NCI-H128 (cell line): Measurements from ENCODE around the gene MYMX.
"Not testable (repeated sequence)": the region's sequence is repeated elsewhere in the genome, so short reads cannot be mapped to it uniquely, and the experiment has no call there.

Source experiments
- DNase-seq: peaks from one replicate; lab custom pipeline; 2025; ENCODE audit not compliant: unreplicated experiment; lab: John Stamatoyannopoulos, UW

Gene MYMX

DNA sequence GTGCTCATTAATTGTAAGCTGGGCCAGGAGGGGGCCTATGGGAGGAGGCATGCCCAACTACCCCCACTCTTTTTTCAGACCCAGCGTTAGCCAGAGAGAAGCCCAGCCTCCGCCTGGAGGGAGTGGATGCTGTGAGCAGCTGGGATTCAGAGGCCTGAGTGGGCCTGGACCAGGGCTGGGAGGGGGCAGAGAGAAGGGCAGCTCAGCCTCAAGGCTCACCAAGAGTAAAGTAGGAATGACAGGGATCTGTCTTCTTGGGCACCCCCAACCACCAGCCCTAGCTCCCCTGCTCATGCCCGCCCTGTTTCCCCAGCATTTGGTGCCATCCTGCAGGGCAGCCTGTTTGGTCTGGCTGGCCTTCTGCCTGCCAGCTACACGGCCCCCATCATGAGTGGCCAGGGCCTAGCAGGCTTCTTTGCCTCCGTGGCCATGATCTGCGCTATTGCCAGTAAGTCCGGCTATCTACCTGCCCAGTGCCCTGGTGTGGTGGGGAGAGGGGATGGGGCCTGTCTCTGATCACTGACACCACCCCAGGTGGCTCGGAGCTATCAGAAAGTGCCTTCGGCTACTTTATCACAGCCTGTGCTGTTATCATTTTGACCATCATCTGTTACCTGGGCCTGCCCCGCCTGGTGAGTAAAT lies 13.4 kb downstream of the MYMX start:
- DNase-seq: no peak

DNA sequence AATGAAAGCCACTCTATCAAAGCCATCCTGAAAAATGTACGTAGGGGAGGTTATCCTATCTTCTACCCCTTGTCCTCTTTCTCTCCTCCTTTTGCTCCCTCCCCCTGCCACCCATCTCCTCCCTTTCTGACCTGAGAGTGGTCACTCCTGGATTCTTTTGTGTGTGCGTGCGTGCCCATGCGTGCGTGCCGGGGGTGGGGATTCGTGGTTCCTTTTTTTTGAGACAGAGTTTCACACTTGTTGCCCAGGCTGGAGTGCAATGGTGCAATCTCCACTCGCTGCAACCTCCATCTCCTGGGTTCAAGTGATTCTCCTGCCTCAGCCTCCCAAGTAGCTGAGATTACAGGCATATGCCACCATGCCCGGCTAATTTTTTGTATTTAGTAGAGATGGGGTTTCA lies 14.7 kb downstream of the MYMX start:
- not testable (repeated sequence) for DNase-seq

DNA sequence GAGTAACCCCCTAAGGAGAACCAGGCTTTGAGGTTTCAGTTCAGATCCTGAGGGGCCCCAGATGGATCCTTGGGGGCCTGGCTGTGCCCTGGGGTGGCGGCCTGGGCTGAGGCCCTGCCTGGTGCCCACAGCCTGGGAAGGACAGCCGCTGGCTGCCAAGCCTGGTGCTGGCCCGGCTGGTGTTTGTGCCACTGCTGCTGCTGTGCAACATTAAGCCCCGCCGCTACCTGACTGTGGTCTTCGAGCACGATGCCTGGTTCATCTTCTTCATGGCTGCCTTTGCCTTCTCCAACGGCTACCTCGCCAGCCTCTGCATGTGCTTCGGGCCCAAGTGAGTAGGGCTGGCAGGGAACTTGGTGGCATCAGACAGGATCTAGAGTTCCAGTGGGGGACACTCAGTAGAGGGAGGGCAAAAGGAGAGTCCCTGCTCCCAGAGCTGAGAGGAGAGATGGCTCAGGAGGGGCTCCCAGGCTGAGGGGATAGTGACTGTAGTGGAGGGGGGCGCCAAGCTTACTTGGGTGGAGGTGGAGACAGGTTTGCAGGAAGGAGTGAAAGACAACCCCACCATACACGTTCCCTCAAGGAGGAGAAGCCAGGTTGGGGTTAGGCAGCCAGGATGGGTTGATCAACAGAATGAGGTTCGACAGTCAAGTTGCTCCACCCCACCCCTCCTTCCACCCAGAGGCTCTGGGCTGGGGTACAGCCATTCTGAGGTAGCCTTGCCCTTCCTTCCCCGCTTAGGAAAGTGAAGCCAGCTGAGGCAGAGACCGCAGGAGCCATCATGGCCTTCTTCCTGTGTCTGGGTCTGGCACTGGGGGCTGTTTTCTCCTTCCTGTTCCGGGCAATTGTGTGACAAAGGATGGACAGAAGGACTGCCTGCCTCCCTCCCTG lies 16.2 kb downstream of the MYMX start:
- DNase-seq: no peak

DNA sequence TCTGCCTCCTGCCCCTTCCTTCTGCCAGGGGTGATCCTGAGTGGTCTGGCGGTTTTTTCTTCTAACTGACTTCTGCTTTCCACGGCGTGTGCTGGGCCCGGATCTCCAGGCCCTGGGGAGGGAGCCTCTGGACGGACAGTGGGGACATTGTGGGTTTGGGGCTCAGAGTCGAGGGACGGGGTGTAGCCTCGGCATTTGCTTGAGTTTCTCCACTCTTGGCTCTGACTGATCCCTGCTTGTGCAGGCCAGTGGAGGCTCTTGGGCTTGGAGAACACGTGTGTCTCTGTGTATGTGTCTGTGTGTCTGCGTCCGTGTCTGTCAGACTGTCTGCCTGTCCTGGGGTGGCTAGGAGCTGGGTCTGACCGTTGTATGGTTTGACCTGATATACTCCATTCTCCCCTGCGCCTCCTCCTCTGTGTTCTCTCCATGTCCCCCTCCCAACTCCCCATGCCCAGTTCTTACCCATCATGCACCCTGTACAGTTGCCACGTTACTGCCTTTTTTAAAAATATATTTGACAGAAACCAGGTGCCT lies 16.9 kb downstream of the MYMX start:
- no peak for DNase-seq

DNA sequence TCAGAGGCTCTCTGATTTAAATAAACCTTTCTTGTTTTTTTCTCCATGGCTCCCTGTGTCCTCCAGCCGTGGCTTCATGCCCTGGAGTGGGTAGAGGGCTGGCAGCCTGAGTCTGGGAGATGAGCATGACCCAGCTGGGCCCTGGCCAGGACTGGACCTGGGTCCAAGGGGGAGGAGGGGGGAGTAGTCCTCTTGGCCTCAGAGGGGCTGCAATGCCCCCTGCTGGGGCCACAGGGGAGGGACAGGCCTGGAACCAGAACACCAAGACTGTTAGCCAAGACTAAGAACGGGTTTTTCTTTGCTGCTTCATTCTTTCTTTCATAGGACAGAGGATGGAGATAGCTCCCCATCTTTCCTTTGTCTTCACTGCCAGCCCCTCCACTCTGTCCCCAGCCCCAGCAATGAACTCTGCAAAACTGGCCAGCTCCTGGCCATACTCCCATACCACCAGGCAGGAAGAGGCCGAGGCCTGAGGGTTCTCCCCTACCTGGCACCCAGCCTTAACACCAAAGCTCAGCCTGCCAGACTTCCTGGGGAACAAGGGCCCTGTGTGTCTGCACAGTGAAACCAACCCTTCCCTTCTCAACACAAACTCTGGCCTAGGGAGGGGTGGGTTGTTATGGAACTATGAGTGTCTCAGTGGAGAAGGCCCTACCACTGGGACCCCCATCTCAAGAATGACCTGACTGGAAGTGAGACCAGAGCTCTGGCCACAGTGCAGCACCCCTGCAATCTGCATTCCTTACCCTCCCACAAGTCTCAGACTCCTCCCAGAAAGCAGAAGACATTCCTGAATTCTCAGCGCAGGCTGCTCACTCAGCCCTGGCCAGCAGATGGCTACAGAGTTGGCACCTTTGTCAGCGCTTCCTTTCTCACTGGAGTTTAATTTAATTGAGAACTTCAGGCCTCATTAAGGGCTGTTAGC lies 17.6 kb downstream of the MYMX start:
- no peak for DNase-seq

DNA sequence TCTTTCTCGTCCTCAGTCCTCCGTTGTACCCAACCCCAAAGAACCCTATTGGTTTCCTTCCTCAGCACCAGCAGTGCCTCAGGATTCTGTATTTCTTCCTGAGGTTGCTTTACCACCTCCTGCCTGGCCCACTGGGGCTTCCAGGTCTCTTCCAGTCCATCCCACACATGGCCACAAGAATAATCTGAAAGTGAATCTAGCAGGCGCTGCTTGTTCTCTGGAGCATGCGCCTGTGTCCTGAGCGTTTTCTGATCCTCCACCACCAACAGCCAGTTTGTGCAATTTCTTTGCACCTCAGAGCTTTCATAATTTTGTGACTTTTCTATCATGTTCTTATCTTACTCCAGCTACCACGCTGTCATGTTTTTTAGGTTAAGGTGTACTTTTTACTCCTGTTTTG lies 18.5 kb downstream of the MYMX start:
- no peak for DNase-seq

DNA sequence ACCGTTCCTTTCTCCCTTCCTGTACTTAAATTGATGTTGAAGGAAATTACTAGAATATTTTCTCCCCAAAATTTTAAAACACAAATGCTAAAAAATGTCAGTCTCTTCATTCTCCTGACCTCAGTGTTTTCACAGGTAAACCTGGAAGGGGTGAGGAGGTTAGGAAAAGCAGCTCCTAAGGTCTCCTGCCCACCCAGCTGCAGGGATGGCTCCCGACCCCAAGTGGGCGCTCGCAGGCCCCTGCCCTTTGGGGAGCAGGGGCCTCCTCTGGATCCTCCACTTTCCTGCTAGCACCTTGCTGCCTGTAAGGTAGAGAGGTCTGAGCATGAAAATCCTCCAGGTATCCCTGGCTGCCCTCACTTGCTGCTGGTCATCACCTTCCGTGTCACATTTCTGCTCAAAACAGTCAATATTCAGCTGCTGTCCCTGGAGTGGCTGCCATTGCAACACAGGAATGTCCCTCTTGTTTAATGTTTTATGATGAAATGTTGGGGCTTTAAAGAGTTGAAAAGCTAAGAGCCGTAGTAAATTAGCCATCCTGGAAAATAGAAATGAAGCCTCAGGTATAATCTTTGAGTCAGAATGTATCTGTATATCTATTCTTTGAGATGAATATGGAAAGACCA lies 19.3 kb downstream of the MYMX start:
- no peak for DNase-seq

DNA sequence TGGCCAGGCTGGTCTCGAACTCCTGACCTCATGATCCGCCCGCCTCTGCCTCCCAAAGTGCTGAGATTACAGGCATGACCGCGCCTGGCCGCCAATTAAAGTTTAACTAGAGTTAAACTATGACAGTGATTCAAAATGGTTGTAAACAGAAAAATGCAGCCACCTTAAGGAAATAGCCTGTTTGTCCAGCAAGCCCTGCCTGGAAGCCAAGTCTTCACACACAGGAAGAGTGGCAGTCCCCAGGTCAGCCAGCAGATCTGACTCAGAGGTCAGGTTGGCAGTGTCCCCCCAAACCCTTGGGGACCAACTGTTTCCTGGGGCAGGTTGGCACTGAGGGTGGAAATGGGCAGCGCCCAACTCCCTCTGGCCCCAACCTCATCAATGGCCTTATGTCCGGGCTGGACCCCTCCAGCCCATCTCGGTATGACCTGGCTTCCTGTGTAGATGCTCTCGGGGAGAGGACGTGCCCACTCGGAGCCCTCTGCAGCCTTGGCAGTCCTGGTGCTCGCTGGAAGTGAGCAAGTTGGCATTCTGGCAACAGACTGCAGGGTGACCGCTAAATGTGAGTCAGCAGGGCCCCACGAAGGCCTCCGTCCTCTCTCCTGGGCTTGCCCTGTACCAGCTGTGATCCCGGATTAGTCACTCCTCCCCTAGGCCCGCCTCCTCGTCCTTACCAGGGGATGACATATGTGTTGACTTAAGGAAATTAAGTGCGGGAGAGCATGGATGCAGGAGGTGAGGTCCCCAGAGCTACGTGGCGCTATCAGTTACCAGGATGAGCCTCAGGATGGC lies 20.5 kb downstream of the MYMX start:
- DNase-seq: peak; percentile 46

DNA sequence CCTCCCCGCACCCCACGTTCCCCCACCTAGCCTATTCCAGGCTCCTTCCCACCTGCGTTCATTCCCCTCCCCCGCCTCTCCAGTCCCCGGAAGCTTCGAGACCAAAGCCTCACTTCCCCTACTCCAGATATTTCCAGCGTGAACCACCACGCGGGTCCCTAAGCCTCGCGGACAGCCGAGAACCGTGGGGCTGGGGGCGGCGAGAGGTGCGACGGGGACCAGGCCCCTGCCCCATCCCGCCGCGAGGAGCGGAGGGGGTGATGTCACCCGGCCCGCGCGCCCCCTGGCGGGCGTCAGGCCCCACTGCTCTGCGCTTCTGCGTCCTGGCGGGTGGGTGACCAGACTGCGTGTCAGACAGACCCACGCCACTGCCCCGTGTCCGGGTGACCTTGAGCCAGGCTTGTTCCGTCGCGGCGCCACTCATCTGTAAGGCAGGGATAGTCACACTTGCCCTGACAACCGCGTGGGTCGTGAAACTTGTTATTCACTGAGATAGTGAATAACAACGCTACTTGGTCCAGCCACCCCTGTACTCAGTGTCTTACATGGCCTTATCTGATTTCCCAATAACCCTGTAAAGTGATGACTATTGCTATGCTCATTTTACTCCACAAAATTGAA lies 21.2 kb downstream of the MYMX start:
- peak; percentile 31 for DNase-seq

DNA sequence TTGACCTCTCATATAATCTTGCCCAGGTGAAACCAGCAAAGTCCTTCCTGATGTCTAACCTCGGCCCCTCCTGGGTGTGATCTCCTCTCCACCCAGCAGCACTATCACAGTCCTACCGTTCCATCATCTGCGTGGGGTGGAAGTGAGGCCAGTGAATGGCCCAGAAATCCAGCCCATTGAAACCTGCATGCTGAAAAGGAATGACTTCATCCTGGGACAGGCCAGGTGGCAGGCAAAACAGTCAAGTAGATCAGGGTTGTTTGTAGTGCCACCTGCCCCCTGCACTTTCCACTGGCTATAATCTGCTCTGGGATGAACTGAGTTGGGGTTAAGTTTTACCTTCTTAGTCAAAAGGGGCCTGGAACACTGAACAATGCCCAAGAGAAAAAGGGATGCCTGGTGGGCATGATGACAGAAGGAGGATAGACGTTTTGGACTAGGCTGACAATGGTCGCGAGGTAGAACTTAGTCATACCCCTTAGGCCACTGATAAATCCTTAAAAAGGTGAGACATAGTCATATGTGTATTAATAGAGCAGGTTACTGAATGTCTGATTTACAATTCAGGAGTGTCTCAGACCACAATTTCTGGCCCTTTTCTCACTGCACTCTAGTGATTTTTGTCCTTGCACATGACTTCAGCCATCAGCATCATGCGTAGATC lies 22.1 kb downstream of the MYMX start:
- no peak for DNase-seq

DNA sequence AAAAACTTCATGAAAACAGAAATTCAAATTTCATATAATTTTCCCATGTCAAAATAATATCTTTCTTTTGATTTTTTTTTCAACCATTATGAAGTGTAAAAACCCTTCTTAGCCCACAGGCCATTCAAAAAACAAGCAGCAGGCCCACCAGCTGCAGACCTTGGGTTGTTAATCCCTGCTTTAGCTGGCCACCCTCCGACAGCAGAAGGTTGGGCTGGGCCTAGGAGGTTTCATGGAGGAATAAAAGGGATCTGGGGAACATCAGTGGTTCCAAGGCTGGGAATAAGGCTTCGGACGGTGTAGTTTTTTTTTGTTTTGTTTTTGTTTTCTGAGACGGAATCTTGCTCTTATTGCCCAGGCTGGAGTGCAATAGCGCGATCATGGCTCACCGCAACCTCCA lies 26.6 kb downstream of the MYMX start:
- no peak for DNase-seq

DNA sequence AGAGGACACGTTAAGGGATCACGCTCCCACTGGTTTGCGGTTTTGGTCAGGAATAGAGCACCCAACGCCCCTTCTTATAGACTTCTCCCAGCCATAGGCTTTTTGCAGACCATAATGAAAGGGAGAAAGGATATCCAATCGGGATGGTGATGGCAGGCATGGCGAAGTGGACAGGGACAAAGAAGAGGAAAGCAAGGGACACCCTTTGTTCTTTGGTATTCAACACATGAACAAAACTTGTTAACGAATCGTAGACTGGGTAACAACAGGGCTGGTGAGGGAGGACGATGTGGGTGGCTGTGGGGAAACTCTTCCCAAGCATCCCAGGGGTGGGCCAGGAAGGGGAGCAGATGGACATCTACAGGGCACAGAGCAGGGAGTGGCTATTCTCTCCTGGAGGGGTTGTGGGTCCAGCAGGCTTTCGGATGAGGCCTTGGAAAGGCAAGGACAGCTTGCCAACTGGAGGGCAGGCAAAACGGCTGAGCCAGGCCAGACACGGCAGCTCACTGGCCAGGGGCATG lies 28.7 kb downstream of the MYMX start:
- DNase-seq: no peak

DNA sequence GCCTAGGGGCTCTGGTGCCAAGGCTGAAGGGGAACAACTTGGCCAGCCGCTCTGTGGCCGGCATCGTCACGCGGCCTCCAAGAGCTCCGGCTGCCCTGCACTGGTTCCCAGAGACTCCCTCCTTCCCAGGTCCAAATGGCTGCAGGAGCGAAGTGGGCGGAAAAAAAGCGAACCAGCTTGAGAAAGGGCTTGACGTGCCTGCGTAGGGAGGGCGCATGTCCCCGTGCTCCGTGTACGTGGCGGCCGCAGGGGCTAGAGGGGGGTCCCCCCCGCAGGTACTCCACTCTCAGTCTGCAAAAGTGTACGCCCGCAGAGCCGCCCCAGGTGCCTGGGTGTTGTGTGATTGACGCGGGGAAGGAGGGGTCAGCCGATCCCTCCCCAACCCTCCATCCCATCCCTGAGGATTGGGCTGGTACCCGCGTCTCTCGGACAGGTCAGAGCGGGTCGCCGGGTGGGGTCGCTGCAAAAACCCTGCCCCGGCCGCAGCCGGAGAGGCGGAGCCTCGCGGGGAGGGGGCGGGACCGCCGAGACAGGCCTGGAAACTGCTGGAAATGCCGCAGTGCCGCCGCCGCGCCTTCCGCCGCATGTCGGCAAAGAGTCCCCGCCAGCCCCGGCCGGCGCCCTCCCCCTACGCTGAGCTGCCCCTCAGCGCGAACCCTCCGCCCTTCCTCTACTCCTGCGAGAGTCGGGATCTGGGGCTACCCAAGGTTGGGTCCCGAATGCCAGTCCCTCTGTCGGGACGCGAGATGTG lies 29.4 kb downstream of the MYMX start:
- DNase-seq: peak; percentile 74

DNA sequence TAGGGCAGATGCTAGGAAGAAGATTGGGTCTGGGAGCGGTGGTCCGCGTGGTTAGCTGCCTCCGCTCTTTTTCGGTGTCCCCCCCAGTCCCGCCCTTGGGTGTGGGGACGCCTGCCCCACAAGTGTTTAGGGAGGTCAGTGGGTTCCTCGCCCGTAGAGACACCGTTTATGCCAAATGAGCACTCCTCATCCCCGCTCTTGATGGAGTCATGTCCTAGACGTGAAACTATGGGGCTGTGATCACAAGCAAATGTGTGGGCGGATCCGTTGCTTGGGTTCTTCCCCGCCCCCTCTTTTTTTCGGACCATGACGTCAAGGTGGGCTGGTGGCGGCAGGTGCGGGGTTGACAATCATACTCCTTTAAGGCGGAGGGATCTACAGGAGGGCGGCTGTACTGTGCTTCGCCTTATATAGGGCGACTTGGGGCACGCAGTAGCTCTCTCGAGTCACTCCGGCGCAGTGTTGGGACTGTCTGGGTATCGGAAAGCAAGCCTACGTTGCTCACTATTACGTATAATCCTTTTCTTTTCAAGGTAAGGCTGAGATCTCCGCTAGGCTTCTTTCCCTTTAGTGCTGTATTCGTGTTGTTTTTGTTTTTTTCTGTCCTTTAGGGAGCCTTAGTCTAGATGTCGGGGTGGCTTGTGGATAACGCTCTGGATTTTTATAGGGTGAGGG lies 30.1 kb downstream of the MYMX start, which contains the start of gene HSP90AB1:
TSS of gene HSP90AB1 (plus strand) at position 439 of the 675 bp plus-strand sequence. CDS start 1,529 bp downstream, outside the sequence.
- DNase-seq: peak; percentile 88

DNA sequence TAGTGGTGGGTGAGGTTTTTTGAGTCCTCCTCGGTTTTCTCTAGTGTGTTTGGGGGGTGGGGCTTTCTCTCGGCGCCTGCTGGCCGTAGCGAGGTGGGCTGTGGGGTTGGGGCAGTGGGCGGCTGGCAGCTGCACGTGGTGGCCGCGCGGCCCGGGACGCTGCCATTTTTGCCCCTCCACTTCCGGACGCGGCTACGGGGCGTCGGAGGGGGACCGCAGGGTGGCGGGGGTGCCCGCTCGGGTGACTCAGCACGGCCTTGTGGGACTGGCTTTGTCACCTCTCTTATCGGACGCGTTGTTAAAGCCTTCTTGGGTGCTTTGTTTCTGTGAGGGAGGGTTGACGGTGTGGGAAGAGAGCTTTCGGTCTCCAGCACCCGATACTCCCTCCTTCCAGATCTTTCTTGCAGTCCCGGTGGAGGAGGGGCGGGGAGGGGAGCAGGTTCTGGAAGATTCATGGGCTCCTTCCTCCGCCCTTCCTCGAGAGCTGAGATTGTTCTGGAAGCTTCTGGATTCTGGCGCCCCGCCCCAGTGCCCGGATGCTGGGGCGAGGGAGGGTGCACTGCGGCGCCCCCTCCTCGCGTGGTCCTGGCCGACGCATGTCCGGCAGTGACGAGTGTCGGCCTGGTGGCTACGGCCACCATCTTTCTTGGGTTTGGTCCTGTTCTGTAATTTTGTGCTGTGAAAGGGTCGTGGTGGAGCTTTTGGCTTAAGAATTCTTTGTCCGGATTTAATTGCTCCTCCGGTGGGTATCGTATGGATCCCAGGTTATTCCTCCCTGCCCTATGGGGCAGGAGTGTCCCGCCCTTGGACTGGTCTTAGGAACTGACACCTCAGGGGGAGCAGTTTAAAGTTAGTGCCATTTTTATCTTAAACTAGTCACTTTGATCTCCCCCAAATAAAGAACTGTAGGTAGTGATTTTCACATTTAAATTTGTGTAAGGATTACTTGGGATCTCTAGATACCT lies 30.9 kb downstream of the MYMX start:
- no peak for DNase-seq

DNA sequence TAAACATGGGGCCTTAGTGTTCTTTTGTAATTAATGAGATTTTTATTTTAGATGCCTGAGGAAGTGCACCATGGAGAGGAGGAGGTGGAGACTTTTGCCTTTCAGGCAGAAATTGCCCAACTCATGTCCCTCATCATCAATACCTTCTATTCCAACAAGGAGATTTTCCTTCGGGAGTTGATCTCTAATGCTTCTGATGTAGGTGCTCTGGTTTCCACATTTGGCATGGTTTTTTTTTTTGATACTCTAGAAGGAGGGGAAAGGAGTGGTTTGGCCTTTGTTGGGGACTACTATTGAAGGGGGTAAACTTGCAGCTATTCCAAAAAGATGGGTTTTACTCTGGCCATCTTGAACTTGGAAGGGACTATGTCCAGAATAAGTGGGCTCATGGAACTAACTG lies 31.9 kb downstream of the MYMX start:
- DNase-seq: no peak
